ENCODE data around the gene DEFB116. TPM values are rescaled to one million over a fixed set of nuclear protein-coding genes. Genes with fewer than 3 reads are reported as not detected.

The DEFB116 gene
- total and polyA plus RNA-seq, 2 of the 8 experiments (the other 6 are each of a cell fraction or from before 2014, with no cell fraction given) = not detected

DNA sequence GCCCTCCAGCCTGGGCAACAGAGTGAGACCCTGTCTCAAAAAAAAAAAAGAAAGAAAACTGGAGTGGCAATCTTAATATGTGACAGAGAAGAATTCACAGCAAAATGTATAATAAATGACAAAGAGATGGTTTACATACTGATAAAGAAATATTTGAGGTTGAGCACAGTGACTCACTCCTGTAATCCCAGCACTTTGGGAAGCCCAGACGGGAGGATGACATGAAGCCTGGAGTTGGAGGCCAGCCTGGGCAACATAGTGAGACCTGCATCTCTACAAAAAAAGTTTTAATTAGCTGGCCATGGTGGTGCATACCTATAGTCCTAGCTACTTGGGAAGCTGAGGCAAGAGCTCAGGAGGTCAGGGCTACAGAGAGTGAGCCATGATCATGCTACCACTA lies 47.6 kb upstream of the DEFB116 start:
- ChIA-PET CTCF (ENCODE audit: partially characterized antibody) (no interaction called here), POLR2A (ENCODE audit: partially characterized antibody) (no interaction called here)
- Histone ChIP-seq H3K27me3 (replicated peaks in 1 of 4; ENCODE audit: control insufficient read depth in 3 of 4, extremely low read depth in 1 of 4, insufficient read depth in 3 of 4, low read length in 3 of 4) (no peaks in the 10 kb centered on the region), H3K4ac (replicated peaks; ENCODE audit: insufficient read length, low read depth, low read length) (no peak overlapping the region), H4K20me1 (replicated peaks in 1 of 2; ENCODE audit: control insufficient read depth in 1 of 2, insufficient read depth in 2 of 2, low read length in 2 of 2) (no peaks in the 10 kb centered on the region), H2AK5ac (ENCODE audit: low read depth, low read length) (no peak overlapping the region), H4K91ac (replicated peaks; ENCODE audit: insufficient read length, low read length) (no peak overlapping the region), H4K8ac (ENCODE audit: extremely low read depth, insufficient read depth, low read length) (no peak overlapping the region), H3K18ac (ENCODE audit: extremely low read depth, low read length) (no peak overlapping the region), H3K56ac (replicated peaks; ENCODE audit: insufficient read length, low read depth, low read length) (no peak overlapping the region), H3K4me2 (ENCODE audit: insufficient read depth in 1 of 2, low read depth in 2 of 2, low read length in 2 of 2) (no peak overlapping the region), H3K9me3 (ENCODE audit: insufficient read depth in 2 of 2, low read depth in 1 of 2, low read length in 1 of 2) (peaks cover 63 to 71% of the 10 kb centered on the region in 2 experiments), H2BK15ac (ENCODE audit: low read length) (no peak overlapping the region), H3K23me2 (ENCODE audit: low read depth, low read length) (no peaks in the 10 kb centered on the region), H3K9ac (replicated peaks in 1 of 4; ENCODE audit: extremely low read depth in 1 of 4, low read depth in 3 of 4, low read length in 3 of 4) (no peak overlapping the region), H3K79me2 (ENCODE audit: control insufficient read depth in 1 of 2, insufficient read depth in 2 of 2, low read length in 2 of 2) (no peaks in the 10 kb centered on the region), H2AFZ (ENCODE audit: low read length) (no peak overlapping the region), H3K4me1 (replicated peaks in 1 of 4; ENCODE audit: control insufficient read depth in 3 of 4, insufficient read depth in 4 of 4, low read length in 3 of 4) (no peaks in the 10 kb centered on the region), H3K36me3 (ENCODE audit: control insufficient read depth in 2 of 4, insufficient read depth in 4 of 4, low read length in 3 of 4) (no peaks in the 10 kb centered on the region; a peak in 1 of 8 replicates), H2BK12ac (ENCODE audit: low read depth, low read length) (no peak overlapping the region), H4K5ac (ENCODE audit: insufficient read length, low read depth, low read length) (no peak overlapping the region), H3K79me1 (ENCODE audit: low read depth, low read length) (no peaks in the 10 kb centered on the region), H2BK120ac (replicated peaks; ENCODE audit: low read depth, low read length) (no peak overlapping the region), H3K4me3 (ENCODE audit: extremely low read depth in 1 of 4, insufficient read depth in 2 of 4, low read depth in 3 of 4, low read length in 4 of 4) (no peak overlapping the region), H3K23ac (ENCODE audit: insufficient read length) (no peak overlapping the region), H3K14ac (ENCODE audit: insufficient read length) (no peak overlapping the region), H3K27ac (ENCODE audit: low read depth, low read length) (no peak overlapping the region), H2BK20ac (ENCODE audit: low read length) (no peak overlapping the region), H2BK5ac (ENCODE audit: low read depth, low read length) (no peak overlapping the region)
- FAIRE-seq = no peak
- no peak for DNase-seq (ENCODE audit: low read depth in 1 of 2, low spot score in 2 of 2)
- 67% methylated on average over 1 of the region's 1 CpG; no CpG with 5 or more reads in 1 of the 2 experiments for WGBS, 2 experiments (ENCODE audit: extremely low coverage in 1 of 2, insufficient coverage in 1 of 2, insufficient read length in 1 of 2, insufficient replicate concordance in 2 of 2, low coverage in 1 of 2, low lambda C conversion rate in 2 of 2, missing lambda C conversion rate in 1 of 2)
- no peak for TF ChIP-seq SP2 (IDR thresholded peaks at IDR 0.05; ENCODE audit: low read length)
- no peak for TF ChIP-seq YY1 (IDR thresholded peaks at IDR 0.05; ENCODE audit: low read depth, low read length)
- no peak for TF ChIP-seq BRCA1 (IDR thresholded peaks at IDR 0.05; ENCODE audit: low read depth, low read length)
- TF ChIP-seq CREB1 (IDR thresholded peaks at IDR 0.05) = no peak
- no peak for TF ChIP-seq POU5F1 (IDR thresholded peaks at IDR 0.05; ENCODE audit: low read depth, low read length)
- TF ChIP-seq CHD1 (IDR thresholded peaks at IDR 0.05; ENCODE audit: low read depth, low read length) = no peak
- no peak for TF ChIP-seq KDM5A (IDR thresholded peaks at IDR 0.05; ENCODE audit: low read length)
- no peak for TF ChIP-seq ATF2 (IDR thresholded peaks at IDR 0.05; ENCODE audit: low read length)
- TF ChIP-seq CHD2 (IDR thresholded peaks at IDR 0.05; ENCODE audit: low read length) = no peak
- no peak for TF ChIP-seq PHF8 (conservative IDR thresholded peaks at IDR 0.05; ENCODE audit: low read depth, low read length)
- no peak for TF ChIP-seq TBP (IDR thresholded peaks at IDR 0.05; ENCODE audit: low read depth, low read length)
- no peak for TF ChIP-seq RBBP5 (IDR thresholded peaks at IDR 0.05; ENCODE audit: borderline replicate concordance, low read depth, low read length)
- no peak for TF ChIP-seq TEAD4 (IDR thresholded peaks at IDR 0.05; ENCODE audit: low read depth, low read length)
- no peak for TF ChIP-seq TAF7 (optimal IDR thresholded peaks at IDR 0.05; ENCODE audit: borderline replicate concordance, low read depth, low read length)
- TF ChIP-seq EZH2 (IDR thresholded peaks at IDR 0.05; ENCODE audit: low read depth, low read length, severe bottlenecking) = no peak
